Type B pancreatic cell (in vitro differentiated cells): ENCODE results near the gene MYMX. TPM values are rescaled to one million over a fixed set of nuclear protein-coding genes. Genes with fewer than 3 reads are reported as not detected.

ENCODE experiments used
- DNase-seq: peaks from one replicate; pipeline ENCODE4 v3.0.0; 2021; ENCODE audit warnings: mixed read lengths; ENCODE audit not compliant: unreplicated experiment; ENCODE audit errors: extremely low spot score
- H3K27ac Mint-ChIP-seq: 2 replicates; pipeline ENCODE4 v1.8.0; 2021; ENCODE audit warnings: mild to moderate bottlenecking, mixed read lengths
- H3K27me3 Mint-ChIP-seq: 2 replicates; pipeline ENCODE4 v1.8.0; 2021; ENCODE audit warnings: mixed read lengths
- H3K36me3 Mint-ChIP-seq: 2 replicates; pipeline ENCODE4 v1.8.0; 2021; ENCODE audit warnings: mixed read lengths
- H3K4me1 Mint-ChIP-seq: one replicate; pipeline ENCODE4 v1.8.0; 2021; ENCODE audit warnings: mixed read lengths; ENCODE audit not compliant: unreplicated experiment
- H3K4me3 Mint-ChIP-seq: 2 replicates; pipeline ENCODE4 v1.8.0; 2021; ENCODE audit warnings: mild to moderate bottlenecking, mixed read lengths
- H3K9me3 Mint-ChIP-seq: 2 replicates; pipeline ENCODE4 v1.8.0; 2021; ENCODE audit warnings: mixed read lengths
- total RNA-seq: library from RNA; stranded (reverse); gene quantifications from 2 replicates; pipeline ENCODE4 v1.2.1, GENCODE V29; 2021; ENCODE audit warnings: low replicate concordance
- TF ChIP-seq, protein P1 (sequence below): fragments of 200-600 bp; sonication (generic); conservative IDR thresholded peaks from 2 replicates; pipeline ENCODE4 v1.5.0; 2021; ENCODE audit warnings: antibody characterized with exemption, mild to moderate bottlenecking

MYMX gene
- total RNA-seq, 1 donor from 2014 or later = 0.53 TPM

DNA sequence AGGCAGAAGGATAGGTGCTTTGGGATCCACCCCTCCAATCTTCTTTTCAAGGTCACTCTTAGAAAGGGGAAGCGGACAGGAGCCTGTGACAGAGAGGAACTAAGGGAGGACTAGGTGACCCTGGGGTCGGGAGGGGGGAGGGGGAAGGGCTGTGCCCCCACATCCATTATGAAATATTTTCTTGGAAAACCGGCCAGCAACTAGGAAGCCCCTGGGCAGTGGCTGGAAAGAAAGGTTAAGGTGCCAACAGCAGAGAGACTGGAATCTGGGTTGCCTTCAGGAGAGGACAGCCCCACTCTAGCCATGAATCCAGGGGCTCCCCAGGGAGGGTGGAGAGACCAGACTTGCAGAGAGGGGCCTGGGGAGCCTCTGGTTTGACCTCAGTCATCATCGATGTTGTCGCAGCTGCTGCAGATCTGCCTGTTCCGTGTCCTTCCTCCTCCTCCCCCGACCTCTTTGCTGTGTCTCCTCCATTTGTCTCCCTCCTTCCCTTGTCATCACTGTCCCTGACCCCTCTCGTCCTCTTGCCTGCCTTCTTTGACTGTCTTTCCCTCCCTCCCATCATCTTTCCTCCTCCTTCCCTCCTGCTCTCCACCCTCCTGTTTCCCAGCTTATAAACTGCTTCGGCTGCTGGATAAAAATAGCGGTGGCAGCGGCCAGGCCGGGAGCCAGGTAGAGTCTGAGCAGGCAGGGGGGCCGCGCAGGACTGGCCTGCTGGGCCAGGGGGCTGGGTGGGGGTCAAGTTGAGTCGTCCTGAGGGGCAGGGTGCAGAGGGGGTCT is 9.8 kb downstream of the MYMX start:
- H3K4me3 Mint-ChIP-seq = peak overlapping the region; percentile 55
- peaks cover 14% of the 10 kb centered on the region for H3K27me3 Mint-ChIP-seq
- peak overlapping the region; percentile 39 for H3K27ac Mint-ChIP-seq
- no peaks in the 10 kb centered on the region for H3K9me3 Mint-ChIP-seq
- TF ChIP-seq, protein P1, sequence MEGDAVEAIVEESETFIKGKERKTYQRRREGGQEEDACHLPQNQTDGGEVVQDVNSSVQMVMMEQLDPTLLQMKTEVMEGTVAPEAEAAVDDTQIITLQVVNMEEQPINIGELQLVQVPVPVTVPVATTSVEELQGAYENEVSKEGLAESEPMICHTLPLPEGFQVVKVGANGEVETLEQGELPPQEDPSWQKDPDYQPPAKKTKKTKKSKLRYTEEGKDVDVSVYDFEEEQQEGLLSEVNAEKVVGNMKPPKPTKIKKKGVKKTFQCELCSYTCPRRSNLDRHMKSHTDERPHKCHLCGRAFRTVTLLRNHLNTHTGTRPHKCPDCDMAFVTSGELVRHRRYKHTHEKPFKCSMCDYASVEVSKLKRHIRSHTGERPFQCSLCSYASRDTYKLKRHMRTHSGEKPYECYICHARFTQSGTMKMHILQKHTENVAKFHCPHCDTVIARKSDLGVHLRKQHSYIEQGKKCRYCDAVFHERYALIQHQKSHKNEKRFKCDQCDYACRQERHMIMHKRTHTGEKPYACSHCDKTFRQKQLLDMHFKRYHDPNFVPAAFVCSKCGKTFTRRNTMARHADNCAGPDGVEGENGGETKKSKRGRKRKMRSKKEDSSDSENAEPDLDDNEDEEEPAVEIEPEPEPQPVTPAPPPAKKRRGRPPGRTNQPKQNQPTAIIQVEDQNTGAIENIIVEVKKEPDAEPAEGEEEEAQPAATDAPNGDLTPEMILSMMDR = no peak
- H3K4me1 Mint-ChIP-seq = peaks cover 48% of the 10 kb centered on the region
- H3K36me3 Mint-ChIP-seq = no peaks in the 10 kb centered on the region
- DNase-seq = no peak

DNA sequence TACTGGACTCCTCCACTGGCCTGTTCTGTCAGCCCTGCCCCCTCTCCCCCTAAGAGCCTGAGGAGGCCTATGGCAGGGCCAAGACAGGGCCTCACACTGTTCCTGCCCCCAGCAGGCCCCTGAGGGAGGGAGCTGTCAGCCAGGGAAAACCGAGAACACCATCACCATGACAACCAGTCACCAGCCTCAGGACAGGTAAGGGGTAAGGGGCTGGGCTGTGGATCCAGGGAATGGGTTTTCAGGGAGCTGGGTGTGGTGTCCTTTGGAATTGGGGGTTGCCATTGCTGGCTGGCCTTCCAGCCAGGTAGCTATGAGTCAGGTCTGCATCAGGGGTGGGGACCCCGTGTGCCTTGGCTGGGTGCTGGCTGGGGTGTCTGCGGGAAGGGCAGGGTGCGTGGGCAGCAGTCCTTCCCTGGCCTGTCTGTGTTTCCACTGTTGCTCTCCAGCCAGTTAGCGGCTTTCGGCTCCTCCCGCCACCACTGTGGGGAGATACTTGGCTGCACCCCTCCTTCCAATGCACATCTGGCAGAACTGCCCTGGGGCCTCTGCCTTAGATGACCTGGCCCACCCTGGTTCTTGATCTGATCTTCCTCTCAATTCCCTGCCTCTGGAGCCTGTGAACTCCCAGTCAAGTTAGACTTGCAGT is 10.5 kb downstream of the MYMX start:
- Mint-ChIP-seq H3K9me3 (no peaks in the 10 kb centered on the region), H3K4me1 (peaks cover 48% of the 10 kb centered on the region), H3K36me3 (no peaks in the 10 kb centered on the region), H3K27me3 (peaks cover 14% of the 10 kb centered on the region), H3K27ac (no peak overlapping the region), H3K4me3 (peak overlapping the region; percentile 20)
- DNase-seq = no peak
- TF ChIP-seq, protein P1 = no peak

DNA sequence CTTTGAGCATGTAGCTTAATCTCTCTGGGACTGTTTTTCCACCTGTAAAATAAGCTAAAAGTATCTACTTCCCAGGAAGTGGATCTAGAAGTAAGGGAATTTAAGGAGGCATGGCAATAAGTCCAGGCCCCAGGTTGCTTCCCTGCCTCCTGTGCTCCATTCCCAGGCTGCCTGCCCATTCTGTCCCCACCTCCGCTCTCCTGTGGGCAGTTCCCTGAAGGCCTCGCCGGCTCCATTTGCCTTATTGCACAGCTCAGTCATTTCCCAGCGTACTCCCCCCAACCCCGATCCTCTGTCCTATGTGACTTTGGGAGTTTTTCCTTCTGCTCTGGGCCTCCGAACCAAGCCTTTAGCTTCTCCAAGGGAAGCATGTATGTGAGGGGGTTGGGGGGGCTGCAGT is 11.3 kb downstream of the MYMX start:
- no peaks in the 10 kb centered on the region for H3K36me3 Mint-ChIP-seq
- H3K9me3 Mint-ChIP-seq = no peaks in the 10 kb centered on the region
- H3K27me3 Mint-ChIP-seq = peaks cover 10% of the 10 kb centered on the region
- no peak for DNase-seq
- H3K4me1 Mint-ChIP-seq = peaks cover 42% of the 10 kb centered on the region
- H3K27ac Mint-ChIP-seq = no peak overlapping the region
- TF ChIP-seq, protein P1 = no peak
- H3K4me3 Mint-ChIP-seq = peak overlapping the region; percentile 47

DNA sequence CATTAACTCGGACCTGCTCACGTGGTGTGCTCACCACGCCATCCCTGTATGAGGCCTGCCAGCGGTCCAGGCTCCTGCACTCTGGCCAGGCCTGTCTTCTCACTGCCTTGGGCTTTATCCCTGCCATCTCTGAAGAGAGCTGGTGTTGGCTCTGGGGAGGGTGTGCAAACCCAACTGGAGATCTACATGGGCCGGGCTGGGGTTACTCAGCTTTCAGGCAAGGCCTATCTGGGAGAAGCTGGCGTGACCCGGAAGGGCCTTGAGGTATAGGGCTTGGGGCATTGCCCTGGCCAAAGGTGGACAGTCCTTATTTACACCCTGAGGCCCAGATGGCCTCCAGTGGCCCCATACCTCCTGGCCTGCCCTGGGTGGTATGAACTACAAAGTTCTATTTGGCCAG is 11.7 kb downstream of the MYMX start:
- H3K9me3 Mint-ChIP-seq = no peaks in the 10 kb centered on the region
- no peak overlapping the region for H3K27ac Mint-ChIP-seq
- peaks cover 9% of the 10 kb centered on the region for H3K27me3 Mint-ChIP-seq
- H3K4me3 Mint-ChIP-seq = peak overlapping the region; percentile 47
- DNase-seq = no peak
- no peaks in the 10 kb centered on the region for H3K36me3 Mint-ChIP-seq
- peaks cover 40% of the 10 kb centered on the region for H3K4me1 Mint-ChIP-seq
- TF ChIP-seq, protein P1 = no peak

DNA sequence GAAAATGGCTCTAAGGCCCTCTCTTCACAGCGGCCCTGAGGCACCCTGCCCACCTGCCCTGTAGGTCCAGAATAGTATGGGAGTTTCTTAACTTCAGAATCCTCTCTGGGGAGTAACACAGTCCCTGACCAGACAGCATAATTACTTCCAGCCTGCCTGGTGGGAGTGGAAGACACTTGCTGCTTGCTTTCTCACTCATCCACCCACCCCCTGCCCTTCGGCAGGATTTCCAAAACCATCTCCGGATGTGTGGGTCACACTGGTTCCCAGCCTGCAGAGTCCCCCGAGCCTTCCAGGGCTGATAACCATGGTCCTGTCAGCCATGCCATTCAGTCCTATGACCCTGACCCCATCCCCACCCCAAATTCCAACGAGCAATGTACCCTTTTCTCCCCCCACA is 12.1 kb downstream of the MYMX start:
- peaks cover 9% of the 10 kb centered on the region for H3K27me3 Mint-ChIP-seq
- H3K4me1 Mint-ChIP-seq = peaks cover 43% of the 10 kb centered on the region
- no peak overlapping the region for H3K27ac Mint-ChIP-seq
- no peak overlapping the region for H3K4me3 Mint-ChIP-seq
- DNase-seq = no peak
- no peaks in the 10 kb centered on the region for H3K36me3 Mint-ChIP-seq
- H3K9me3 Mint-ChIP-seq = no peaks in the 10 kb centered on the region
- TF ChIP-seq, protein P1 = no peak
